Ovary (tissue), 9 donors: ENCODE results near the gene FBXL16. TPM values are rescaled to one million over a fixed set of nuclear protein-coding genes. Genes with fewer than 3 reads are reported as not detected.

ENCODE experiments used
- DNase-seq, 5 donors: peaks; one replicate each; pipeline ENCODE4 v3.0.0-alpha.2; 2019 to 2020
- H3K27ac ChIP-seq, 2 donors: fragments of 200-600 bp; one replicate each; pipeline versions ENCODE4 v1.5.1 to v1.8.0; 2019 to 2022
- H3K27me3 ChIP-seq: fragments of 200-600 bp; one replicate; pipeline ENCODE4 v1.8.0; 2022
- H3K36me3 ChIP-seq: fragments of 200-600 bp; sonication (generic); one replicate; pipeline ENCODE4 v1.5.1; 2019
- H3K4me1 ChIP-seq: one replicate; pipeline ENCODE4 v1.8.1; 2013; ENCODE audit warnings: mild to moderate bottlenecking, moderate library complexity; ENCODE audit not compliant: insufficient read depth
- H3K4me3 ChIP-seq: fragments of 200-600 bp; sonication (generic); one replicate; pipeline ENCODE4 v1.5.1; 2017
- H3K9me3 ChIP-seq, 2 donors: fragments of 200-600 bp in 1 of 2; sonication (generic) in 1 of 2; one replicate each; pipeline versions ENCODE4 v1.5.1 to v1.8.1; 2013 to 2019; ENCODE audit warnings: mild to moderate bottlenecking in 1 of 2, moderate library complexity in 1 of 2
- EP300 ChIP-seq: sonication (generic); formaldehyde crosslinking; IDR thresholded peaks from one replicate; pipeline ENCODE4 v1.6.1; 2017; ENCODE audit warnings: antibody characterized with exemption
- POLR2A ChIP-seq: fragments of 450-650 bp; IDR thresholded peaks from one replicate; pipeline ENCODE4 v1.6.1; 2017; ENCODE audit warnings: antibody characterized with exemption, mild to moderate bottlenecking, moderate library complexity
- WGBS, 3 donors: extraction: QIAGEN DNeasy Blood & Tissue Kit in 1 of 3; methylation state at CpG; one replicate each; pipeline versions ENCODE4 v1.1.5 to v1.1.7; 2013 to 2017; 5-methylcytosine and 5-hydroxymethylcytosine counted together
- intact Hi-C, 4 donors: fragments of 100-400 bp; cut with DNase I; formaldehyde crosslinking; loops; one replicate each; pipeline versions ENCODE4 v1.11.0 to v1.15.1; 2022 to 2023
- polyA plus RNA-seq, 2 donors: library from polyadenylated mRNA; stranded (reverse); fragments of 200-250 nt in 1 of 2; fragments of 350-450 nt in 1 of 2; fragmentation: Illumina TruSeq in 1 of 2; extraction: RNeasy Lipid Tissue Mini Kit (QIAGEN cat#74804) in 1 of 2; gene quantifications; one replicate each; pipeline ENCODE4 v1.2.3, GENCODE V29; 2013 to 2014
- total RNA-seq, 7 donors: library from RNA; depleted of rRNA in 2 of 7; stranded (reverse); fragments of >200 nt in 2 of 7; fragmentation: NEBNext Ultra II Directional in 3 of 7; extraction: Animal tissue kit (Norgen Biotek cat#: 25700) in 3 of 7; gene quantifications; one replicate each; pipeline versions ENCODE4 v1.1.0 to v1.2.4, GENCODE V29; 2016 to 2023
- TF ChIP-seq, protein P1 (sequence below), 3 donors: fragments of 450-650 bp in 2 of 3; fragments of 200-600 bp in 1 of 3; IDR thresholded peaks; one replicate each; pipeline versions ENCODE4 v1.5.1 to v1.8.0; 2016 to 2022; ENCODE audit warnings: antibody characterized with exemption in 3 of 3, mild to moderate bottlenecking in 1 of 3
- donor health status: DM: no; HTN: no; CAD: no; lungs with moderate emphysema.
- donor health status: DM: no; HTN: no; CAD: no.
- donor health status: Bipolar disorder and iron deficiency.
- donor health status: DM: yes; HTN: yes; CAD: no.
- donor health status: DM: no; HTN: no; CAD: no.
- donor health status: DM: yes; HTN: yes; CAD: no.

FBXL16 gene
- total and polyA plus RNA-seq, 9 donors = 0.22 to 2.5 (median 0.95) TPM; not detected in 1

DNA sequence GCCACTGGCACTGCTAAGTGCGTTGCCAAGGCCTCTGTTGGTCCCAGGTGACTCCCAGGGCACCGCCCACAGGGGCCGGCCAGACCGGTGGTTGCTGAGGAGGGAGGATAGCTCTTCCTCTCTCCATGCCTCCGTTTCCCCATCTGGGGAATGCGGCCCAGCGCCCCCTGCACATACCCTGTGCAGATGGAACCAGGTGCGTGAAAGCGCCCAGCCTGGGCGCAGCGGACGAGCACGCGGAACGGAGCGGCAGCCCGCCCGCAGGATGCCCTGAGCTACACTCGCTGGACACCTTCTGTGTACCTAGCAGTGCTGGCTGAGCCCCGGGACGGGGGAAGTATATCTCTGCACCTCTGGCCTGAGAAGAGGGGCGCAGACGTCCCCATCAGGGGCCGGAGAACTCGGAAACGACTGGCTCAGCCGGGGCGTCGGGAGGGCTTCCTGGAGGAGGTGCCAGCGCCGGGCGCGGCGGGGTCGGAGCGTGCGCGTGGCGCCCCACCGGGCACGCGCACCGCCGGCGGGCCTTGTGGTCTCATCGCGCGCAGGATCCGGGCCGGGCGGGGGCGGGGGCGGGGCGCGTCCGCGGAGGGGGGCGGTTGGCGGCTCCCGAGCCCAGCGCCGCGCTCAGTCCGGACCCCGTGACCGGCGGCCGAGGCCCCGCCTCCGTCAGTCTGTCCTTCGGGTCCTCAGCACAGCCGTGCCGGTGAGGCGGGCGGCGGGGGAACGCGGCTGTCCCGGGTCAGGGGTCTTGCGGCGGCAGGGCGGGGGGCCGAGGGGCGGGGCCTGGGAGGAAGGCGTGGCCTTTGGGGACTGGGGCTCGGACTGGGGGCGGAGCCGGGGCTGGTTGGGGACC is 21.1 kb upstream of the FBXL16 start, which contains the start of the genes CCDC78 and HAGHL:
TSS of gene CCDC78 (minus strand) at position 6 of the 853 bp plus-strand sequence. CDS start 76 bp downstream, outside the sequence.
TSS of gene HAGHL (plus strand) at position 669 of the 853 bp plus-strand sequence. CDS start 404 bp downstream, outside the sequence.
- 1% methylated on average over 39 to 88 of the region's 88 CpGs for WGBS, 3 donors
- H3K27ac ChIP-seq = no peak within 1 kb of the TSS
- peak in 2 of 5 donors; percentile 55 to 59 for DNase-seq

DNA sequence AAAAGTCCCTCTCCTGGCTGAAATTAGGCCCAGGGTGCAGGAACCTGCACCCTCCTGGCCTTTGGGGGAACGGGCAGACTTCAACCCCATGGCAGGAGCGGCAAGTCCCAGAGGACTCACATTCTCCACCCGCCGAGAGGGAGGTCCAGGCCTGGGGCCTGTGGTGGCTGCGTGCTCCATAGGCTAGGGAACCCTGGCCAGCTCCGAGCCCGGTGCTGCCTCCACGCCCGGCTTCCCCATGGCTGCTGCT is 20.5 kb upstream of the FBXL16 start:
- H3K36me3 ChIP-seq = no peaks in the 10 kb centered on the region
- TF ChIP-seq EP300 (no peak), POLR2A (no peak)
- TF ChIP-seq, protein P1, sequence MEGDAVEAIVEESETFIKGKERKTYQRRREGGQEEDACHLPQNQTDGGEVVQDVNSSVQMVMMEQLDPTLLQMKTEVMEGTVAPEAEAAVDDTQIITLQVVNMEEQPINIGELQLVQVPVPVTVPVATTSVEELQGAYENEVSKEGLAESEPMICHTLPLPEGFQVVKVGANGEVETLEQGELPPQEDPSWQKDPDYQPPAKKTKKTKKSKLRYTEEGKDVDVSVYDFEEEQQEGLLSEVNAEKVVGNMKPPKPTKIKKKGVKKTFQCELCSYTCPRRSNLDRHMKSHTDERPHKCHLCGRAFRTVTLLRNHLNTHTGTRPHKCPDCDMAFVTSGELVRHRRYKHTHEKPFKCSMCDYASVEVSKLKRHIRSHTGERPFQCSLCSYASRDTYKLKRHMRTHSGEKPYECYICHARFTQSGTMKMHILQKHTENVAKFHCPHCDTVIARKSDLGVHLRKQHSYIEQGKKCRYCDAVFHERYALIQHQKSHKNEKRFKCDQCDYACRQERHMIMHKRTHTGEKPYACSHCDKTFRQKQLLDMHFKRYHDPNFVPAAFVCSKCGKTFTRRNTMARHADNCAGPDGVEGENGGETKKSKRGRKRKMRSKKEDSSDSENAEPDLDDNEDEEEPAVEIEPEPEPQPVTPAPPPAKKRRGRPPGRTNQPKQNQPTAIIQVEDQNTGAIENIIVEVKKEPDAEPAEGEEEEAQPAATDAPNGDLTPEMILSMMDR (IDR thresholded peaks at IDR 0.05) = no peak
- DNase-seq = no peak
- H3K4me3 ChIP-seq = no peak overlapping the region
- H3K27me3 ChIP-seq = peaks cover 15% of the 10 kb centered on the region
- intact Hi-C loops = no loop called here
- H3K9me3 ChIP-seq = no peaks in the 10 kb centered on the region
- WGBS, 3 donors = 11 to 18% (median 14%) methylated on average over 6 to 9 of the region's 9 CpGs
- H3K27ac ChIP-seq = no peak overlapping the region
- peaks cover 15% of the 10 kb centered on the region for H3K4me1 ChIP-seq

More for the DNA sequence above, 21.1 kb upstream of the FBXL16 start, which contains the start of the genes CCDC78 and HAGHL:
- Histone ChIP-seq H3K4me3 (peak within 1 kb of the TSS; percentile 32), H3K9me3 (no peaks in the 10 kb centered on the region), H3K4me1 (peaks cover 12% of the 10 kb centered on the region), H3K27me3 (peaks cover 15% of the 10 kb centered on the region), H3K36me3 (no peaks in the 10 kb centered on the region)
- intact Hi-C loops = no loop called here
- TF ChIP-seq POLR2A (no peak), EP300 (no peak)
- TF ChIP-seq, protein P1 (IDR thresholded peaks at IDR 0.05) = no peak

DNA sequence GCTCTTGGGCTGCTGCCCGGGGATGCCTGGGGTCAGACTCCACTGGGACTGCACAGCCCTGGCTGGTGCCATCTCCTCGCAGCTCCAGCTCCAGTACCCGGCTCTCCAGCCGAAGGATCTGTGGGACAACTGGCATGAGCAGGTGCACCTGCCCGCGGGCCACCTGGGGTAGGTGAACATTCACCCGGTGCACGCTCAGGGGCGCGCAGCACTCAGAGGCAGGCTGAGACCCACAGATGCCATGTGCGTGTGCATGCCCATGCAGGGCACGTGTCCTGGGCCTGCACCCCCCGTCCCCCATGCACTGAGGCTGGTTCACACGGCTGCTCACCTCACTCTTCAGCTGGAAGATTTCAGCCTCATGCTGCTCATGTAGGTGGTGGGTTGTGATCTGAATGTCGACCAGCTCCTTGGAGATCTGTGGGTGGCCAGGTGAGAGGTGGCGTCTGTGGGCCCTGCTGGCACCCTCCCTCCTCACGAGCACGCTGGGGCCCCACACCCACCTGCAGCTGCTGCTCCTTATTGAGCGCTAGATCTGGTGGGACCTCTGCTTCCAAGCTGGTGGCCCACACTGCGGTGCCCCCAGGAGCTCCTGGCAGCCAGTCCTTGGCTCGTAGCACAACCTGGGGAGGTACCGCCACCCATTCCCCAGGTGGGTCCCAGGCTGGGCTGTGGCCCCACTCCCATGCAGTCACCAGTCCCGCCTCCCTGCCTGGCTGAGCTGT is 20.0 kb upstream of the FBXL16 start:
- WGBS, 3 donors = 61 to 63% (median 63%) methylated on average over 17 to 23 of the region's 23 CpGs
- no peak overlapping the region for H3K4me3 ChIP-seq
- intact Hi-C loops = no loop called here
- H3K27ac ChIP-seq = no peak overlapping the region
- no peak for DNase-seq
- TF ChIP-seq, protein P1 (IDR thresholded peaks at IDR 0.05) = no peak
- TF ChIP-seq EP300 (no peak), POLR2A (no peak)
- peaks cover 15% of the 10 kb centered on the region for H3K4me1 ChIP-seq
- peaks cover 15% of the 10 kb centered on the region for H3K27me3 ChIP-seq
- no peaks in the 10 kb centered on the region for H3K36me3 ChIP-seq
- H3K9me3 ChIP-seq = no peaks in the 10 kb centered on the region

DNA sequence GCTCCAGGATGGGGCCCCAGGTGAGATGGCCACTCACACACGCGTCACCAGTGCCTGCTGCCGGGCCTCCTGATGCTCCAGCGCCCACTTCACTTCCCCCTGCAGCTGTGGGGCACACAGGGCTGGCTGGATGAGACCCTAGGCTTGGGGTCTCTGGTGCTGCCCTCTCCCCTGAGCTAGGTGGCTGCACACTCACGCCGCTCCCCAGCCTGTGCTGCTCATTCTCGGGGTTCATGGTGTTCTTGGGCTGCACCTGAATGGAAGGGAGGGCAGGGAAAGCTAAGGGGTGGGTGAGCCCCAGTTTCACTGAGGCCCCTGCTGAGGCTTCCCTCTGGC is 19.4 kb upstream of the FBXL16 start:
- Histone ChIP-seq H3K27ac (no peak overlapping the region), H3K9me3 (no peaks in the 10 kb centered on the region), H3K4me1 (peaks cover 19% of the 10 kb centered on the region), H3K27me3 (peaks cover 15% of the 10 kb centered on the region), H3K4me3 (no peak overlapping the region), H3K36me3 (no peaks in the 10 kb centered on the region)
- no peak for TF ChIP-seq POLR2A
- DNase-seq = no peak
- 64 to 77% (median 71%) methylated on average over 7 of the region's 7 CpGs for WGBS, 3 donors
- intact Hi-C loops = no loop called here
